AG04449 (cell line): Measurements from ENCODE around the gene PDXK.

Source experiments
- CTCF ChIA-PET: fragments of 350-600 bp; formaldehyde crosslinking; extraction: SDS; loops from one replicate; lab custom pipeline; 2021; ENCODE audit warnings: antibody characterized with exemption; lab: Yijun Ruan, JAX
- POLR2A ChIA-PET: fragments of 400-600, 350-600 bp; formaldehyde crosslinking; extraction: SDS; loops from one replicate; lab custom pipeline; 2020; ENCODE audit warnings: antibody characterized with exemption, inconsistent platforms; lab: Yijun Ruan, JAX
- DNase-seq: peaks from one replicate; pipeline ENCODE4 v3.0.0-alpha.2; 2010; ENCODE audit warnings: low read depth, low spot score
- H3K4me3 ChIP-seq: 2 replicates; pipeline ENCODE4 v1.5.1; 2011; ENCODE audit warnings: low read depth, mild to moderate bottlenecking, control low read depth, low read length
- TF ChIP-seq, protein P1 (sequence below): IDR thresholded peaks from one replicate; pipeline ENCODE4 v1.5.1; 2011; ENCODE audit warnings: mild to moderate bottlenecking, moderate library complexity, low read length, control low read depth, inconsistent platforms; ENCODE audit not compliant: insufficient read depth; ENCODE audit errors: missing control alignments

Gene PDXK

DNA sequence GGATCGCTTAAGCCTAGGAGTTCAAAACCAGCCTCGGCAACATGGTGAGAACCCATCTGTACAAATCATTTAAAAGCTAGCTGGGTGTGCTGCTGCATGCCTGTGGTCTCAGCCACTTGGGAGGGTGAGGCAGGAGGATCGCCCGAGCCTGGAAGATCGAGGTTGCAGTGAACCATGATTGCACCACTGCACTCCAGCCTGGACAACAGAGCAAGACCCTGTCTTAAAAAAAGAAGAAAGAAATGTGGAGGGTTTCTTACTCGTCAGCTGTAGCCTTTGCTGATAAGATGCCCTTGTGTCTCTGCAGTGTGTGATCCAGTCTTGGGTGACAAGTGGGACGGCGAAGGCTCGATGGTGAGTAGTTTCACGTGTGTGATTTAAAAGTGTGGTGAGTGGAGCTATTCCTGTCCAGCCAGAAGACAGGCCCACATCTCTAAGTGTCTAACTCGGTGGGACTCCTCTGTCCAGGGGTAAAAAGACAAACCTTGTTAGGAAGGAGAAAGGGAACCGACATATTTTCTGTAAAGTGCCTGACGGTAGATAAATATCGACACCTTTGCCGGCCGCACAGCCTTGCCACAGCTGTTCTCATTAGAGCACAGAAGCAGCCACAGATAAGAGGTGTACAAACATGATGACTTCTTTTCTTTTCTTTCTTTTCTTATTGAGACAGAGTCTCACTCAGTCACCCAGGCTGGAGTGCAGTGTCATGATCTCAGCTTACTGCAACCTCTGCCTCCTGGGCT, 27.0 kb downstream of the PDXK start:
- CTCF ChIA-PET = interaction anchor here (1.0 kb wide), 1 partner anchor 11 kb away, joined by 3 read pairs; no protein-coding TSS in a partner anchor
- TF ChIP-seq, protein P1, sequence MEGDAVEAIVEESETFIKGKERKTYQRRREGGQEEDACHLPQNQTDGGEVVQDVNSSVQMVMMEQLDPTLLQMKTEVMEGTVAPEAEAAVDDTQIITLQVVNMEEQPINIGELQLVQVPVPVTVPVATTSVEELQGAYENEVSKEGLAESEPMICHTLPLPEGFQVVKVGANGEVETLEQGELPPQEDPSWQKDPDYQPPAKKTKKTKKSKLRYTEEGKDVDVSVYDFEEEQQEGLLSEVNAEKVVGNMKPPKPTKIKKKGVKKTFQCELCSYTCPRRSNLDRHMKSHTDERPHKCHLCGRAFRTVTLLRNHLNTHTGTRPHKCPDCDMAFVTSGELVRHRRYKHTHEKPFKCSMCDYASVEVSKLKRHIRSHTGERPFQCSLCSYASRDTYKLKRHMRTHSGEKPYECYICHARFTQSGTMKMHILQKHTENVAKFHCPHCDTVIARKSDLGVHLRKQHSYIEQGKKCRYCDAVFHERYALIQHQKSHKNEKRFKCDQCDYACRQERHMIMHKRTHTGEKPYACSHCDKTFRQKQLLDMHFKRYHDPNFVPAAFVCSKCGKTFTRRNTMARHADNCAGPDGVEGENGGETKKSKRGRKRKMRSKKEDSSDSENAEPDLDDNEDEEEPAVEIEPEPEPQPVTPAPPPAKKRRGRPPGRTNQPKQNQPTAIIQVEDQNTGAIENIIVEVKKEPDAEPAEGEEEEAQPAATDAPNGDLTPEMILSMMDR = no peak
- no peak for DNase-seq
- no peak overlapping the region for H3K4me3 ChIP-seq
- POLR2A ChIA-PET = no interaction called here

GRCh38 chr21:43748622-43749021, 29.7 kb downstream of the PDXK start:
- DNase-seq = no peak
- ChIA-PET POLR2A (no interaction called here), CTCF (interaction anchor here (0.6 kb wide), 1 partner anchor 20 kb away, joined by 3 read pairs; no protein-coding TSS in a partner anchor)
- H3K4me3 ChIP-seq = no peak overlapping the region
- TF ChIP-seq, protein P1 = no peak

DNA sequence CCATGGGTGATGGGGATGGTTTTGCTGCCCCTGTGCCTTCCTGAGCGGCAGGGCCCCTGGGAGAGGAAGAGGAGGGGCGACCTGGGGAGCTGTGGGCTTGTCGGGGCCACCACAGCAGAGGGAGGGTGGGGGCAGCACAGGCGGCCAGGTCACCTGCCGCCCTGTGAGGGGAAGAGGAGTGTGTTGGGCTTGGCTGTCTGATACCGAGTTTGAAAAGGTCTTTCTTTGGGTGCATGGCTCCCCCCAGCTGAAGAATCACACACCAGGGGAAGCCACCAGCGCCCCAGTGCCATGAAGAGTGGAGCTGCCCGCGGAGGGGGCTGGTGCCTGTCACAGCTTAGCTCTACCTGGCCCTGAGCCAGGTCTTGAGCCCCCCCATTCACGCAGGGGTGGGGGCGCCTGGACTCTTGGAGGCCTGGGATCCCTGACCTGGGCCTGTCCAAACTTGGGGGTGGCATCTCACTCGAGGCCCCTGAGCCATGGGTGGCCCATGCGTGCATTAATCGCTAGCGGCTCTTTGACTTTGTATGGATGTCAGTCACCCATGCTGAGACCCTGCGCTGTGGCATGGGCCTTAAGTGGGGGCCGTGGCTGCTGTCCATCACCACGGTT, 30.8 kb downstream of the PDXK start:
- ChIA-PET POLR2A (no interaction called here), CTCF (no interaction called here)
- TF ChIP-seq, protein P1 = no peak
- no peak overlapping the region for H3K4me3 ChIP-seq
- no peak for DNase-seq

GRCh38 chr21:43750339-43751033, 31.6 kb downstream of the PDXK start:
- H3K4me3 ChIP-seq = no peak overlapping the region
- CTCF ChIA-PET = no interaction called here
- no peak for DNase-seq
- POLR2A ChIA-PET = no interaction called here
- TF ChIP-seq, protein P1 = no peak

DNA sequence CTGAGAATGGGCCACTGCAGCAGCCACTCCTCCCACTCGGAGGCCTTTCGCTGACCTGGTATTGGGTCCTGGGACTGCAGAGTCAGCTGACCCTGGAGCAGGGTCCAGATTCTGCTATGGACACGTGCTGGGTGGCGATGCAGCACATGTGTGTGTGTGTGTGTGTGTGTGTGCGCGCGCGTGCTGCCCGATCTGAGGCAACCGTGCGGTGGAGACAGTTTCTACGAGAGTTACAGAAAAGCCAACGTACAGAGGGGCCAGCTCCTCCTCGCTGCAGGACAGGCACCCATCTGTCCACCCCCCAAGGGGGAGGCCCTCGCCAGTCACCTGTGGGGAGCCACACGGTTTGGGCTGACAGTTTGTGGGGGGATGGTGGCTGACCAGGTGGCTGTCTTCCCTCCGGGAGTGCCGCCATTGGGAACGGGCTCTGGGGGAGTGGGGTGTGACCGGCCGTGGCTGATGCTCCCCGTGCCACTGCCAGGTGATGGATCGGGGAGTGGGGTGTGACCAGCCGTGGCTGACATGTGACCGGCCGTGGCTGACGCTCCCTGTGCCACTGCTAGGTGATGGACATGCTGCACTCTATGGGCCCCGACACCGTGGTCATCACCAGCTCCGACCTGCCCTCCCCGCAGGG, 33.1 kb downstream of the PDXK start:
- ChIA-PET CTCF (no interaction called here), POLR2A (no interaction called here)
- no peak overlapping the region for H3K4me3 ChIP-seq
- DNase-seq = no peak
- TF ChIP-seq, protein P1 = no peak
